ENCODE measurements around the gene KCNIP4. TPM values are rescaled to one million over a fixed set of nuclear protein-coding genes. Genes with fewer than 3 reads are reported as not detected.

Gene KCNIP4
- total and polyA plus RNA-seq, 2 of the 8 experiments (the other 6 are each of a cell fraction or from before 2014, with no cell fraction given) = 0.06 TPM; not detected in 1

DNA sequence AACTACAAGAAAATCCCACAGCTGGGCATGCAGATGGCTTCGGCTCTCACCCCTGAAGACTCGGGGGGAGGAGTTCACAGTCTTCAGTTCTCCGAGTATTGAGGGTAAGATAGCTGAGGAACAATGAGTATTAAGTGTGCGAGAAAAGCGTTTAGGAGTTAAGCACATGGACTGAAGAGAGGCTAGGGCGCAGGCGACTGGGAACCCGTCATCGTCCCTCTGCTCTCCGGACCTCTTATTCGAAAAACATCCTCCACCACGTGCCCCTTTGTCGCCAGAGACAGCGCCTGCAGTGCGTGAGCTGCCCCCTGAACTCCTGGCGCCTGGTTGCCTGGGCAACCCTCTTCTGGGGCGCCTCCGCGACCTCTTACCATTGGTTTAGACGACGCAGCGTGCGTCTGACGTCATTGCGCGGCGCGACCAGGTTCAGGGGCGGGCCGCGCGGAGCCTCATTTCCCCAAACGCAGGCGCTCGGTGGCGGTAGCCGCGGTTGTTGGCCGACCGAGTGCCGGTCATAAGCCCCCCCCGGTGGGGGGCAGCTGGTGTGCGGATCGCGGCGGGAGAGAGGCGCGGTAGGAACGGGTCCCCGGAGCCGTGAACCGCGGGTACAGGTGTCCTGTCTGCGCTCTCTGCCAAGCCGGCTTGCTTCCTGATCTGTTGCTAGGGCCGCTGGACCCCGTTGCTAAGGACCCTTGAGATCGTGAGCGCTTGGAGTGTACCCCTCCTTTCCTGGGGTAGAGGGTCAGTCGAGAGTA, 1248.4 kb downstream of the KCNIP4 start, which contains the start of gene PACRGL:
TSS of gene PACRGL (plus strand) at position 452 of the 755 bp plus-strand sequence. CDS start 4,024 bp downstream, outside the sequence.
- Histone ChIP-seq H3K79me1 (ENCODE audit: low read depth, low read length) (no peaks in the 10 kb centered on the region; the same call in 1 of the 2 replicates), H2BK15ac (ENCODE audit: low read length) (0 out of 2 replicates have a peak within 1 kb of the TSS, but pooled peaks have one; percentile 40), H3K18ac (ENCODE audit: extremely low read depth, low read length) (peak within 1 kb of the TSS; percentile 63; the same call in 1 of the 2 replicates), H2BK20ac (ENCODE audit: low read length) (no peak within 1 kb of the TSS), H3K4ac (replicated peaks; ENCODE audit: insufficient read length, low read depth, low read length) (peak within 1 kb of the TSS; percentile 79), H3K36me3 (ENCODE audit: control insufficient read depth in 2 of 4, insufficient read depth in 4 of 4, low read length in 3 of 4) (peaks cover 4 to 9% (median 6%) of the 10 kb centered on the region in 4 experiments; a peak in 6 of 8 replicates), H3K9me3 (ENCODE audit: insufficient read depth in 2 of 2, low read depth in 1 of 2, low read length in 1 of 2) (no peaks in the 10 kb centered on the region), H4K20me1 (replicated peaks in 1 of 2; ENCODE audit: control insufficient read depth in 1 of 2, insufficient read depth in 2 of 2, low read length in 2 of 2) (no peaks in the 10 kb centered on the region), H2BK120ac (replicated peaks; ENCODE audit: low read depth, low read length) (no peak within 1 kb of the TSS), H3K4me1 (replicated peaks in 1 of 4; ENCODE audit: control insufficient read depth in 3 of 4, insufficient read depth in 4 of 4, low read length in 3 of 4) (peaks cover 0 to 5% (median 2%) of the 10 kb centered on the region in 4 experiments; a peak in 4 of 7 replicates), H4K91ac (replicated peaks; ENCODE audit: insufficient read length, low read length) (peak within 1 kb of the TSS; percentile 11), H3K9ac (replicated peaks in 1 of 4; ENCODE audit: extremely low read depth in 1 of 4, low read depth in 3 of 4, low read length in 3 of 4) (peak within 1 kb of the TSS; percentile 71 to 96 (median 78)), H4K8ac (ENCODE audit: extremely low read depth, insufficient read depth, low read length) (peak within 1 kb of the TSS; percentile 96), H3K14ac (ENCODE audit: insufficient read length) (no peak within 1 kb of the TSS), H3K23ac (ENCODE audit: insufficient read length) (no peak within 1 kb of the TSS), H3K79me2 (ENCODE audit: control insufficient read depth in 1 of 2, insufficient read depth in 2 of 2, low read length in 2 of 2) (peaks cover 0 to 25% of the 10 kb centered on the region in 2 experiments; a peak in 3 of 4 replicates), H2AK5ac (ENCODE audit: low read depth, low read length) (no peak within 1 kb of the TSS), H2BK5ac (ENCODE audit: low read depth, low read length) (peak within 1 kb of the TSS; percentile 86), H3K4me2 (ENCODE audit: insufficient read depth in 1 of 2, low read depth in 2 of 2, low read length in 2 of 2) (peak within 1 kb of the TSS; percentile 79 to 96), H3K27ac (ENCODE audit: low read depth, low read length) (peak within 1 kb of the TSS; percentile 61), H3K4me3 (ENCODE audit: extremely low read depth in 1 of 4, insufficient read depth in 2 of 4, low read depth in 3 of 4, low read length in 4 of 4) (peak within 1 kb of the TSS; percentile 85 to 99 (median 94)), H3K56ac (replicated peaks; ENCODE audit: insufficient read length, low read depth, low read length) (no peak within 1 kb of the TSS), H2AFZ (ENCODE audit: low read length) (peak within 1 kb of the TSS; percentile 93), H3K27me3 (replicated peaks in 1 of 4; ENCODE audit: control insufficient read depth in 3 of 4, extremely low read depth in 1 of 4, insufficient read depth in 3 of 4, low read length in 3 of 4) (no peaks in the 10 kb centered on the region; a peak in 1 of 7 replicates), H2BK12ac (ENCODE audit: low read depth, low read length) (peak within 1 kb of the TSS; percentile 80; the same call in 1 of the 2 replicates), H3K23me2 (ENCODE audit: low read depth, low read length) (no peaks in the 10 kb centered on the region; the same call in 1 of the 2 replicates), H4K5ac (ENCODE audit: insufficient read length, low read depth, low read length) (peak within 1 kb of the TSS; percentile 71)
- POLR2A ChIA-PET (ENCODE audit: partially characterized antibody) = interaction anchor here (0.5 to 2.5 kb wide), 4 partner anchors 9 to 252 kb away, joined by 3 to 5 read pairs (median 3); no protein-coding TSS in a partner anchor
- DNase-seq (ENCODE audit: low read depth in 1 of 2, low spot score in 2 of 2) = peak; percentile 86 to 94
- CTCF ChIA-PET (ENCODE audit: partially characterized antibody) = interaction anchor here (0.5 to 1.7 kb wide), 2 partner anchors 166 to 279 kb away, joined by 3 read pairs; no protein-coding TSS in a partner anchor
- 2% methylated on average over 60 of the region's 60 CpGs; no CpG with 5 or more reads in 1 of the 2 experiments for WGBS, 2 experiments (ENCODE audit: extremely low coverage in 1 of 2, insufficient coverage in 1 of 2, insufficient read length in 1 of 2, insufficient replicate concordance in 2 of 2, low coverage in 1 of 2, low lambda C conversion rate in 2 of 2, missing lambda C conversion rate in 1 of 2)
- FAIRE-seq = no peak
- TF ChIP-seq RXRA (IDR thresholded peaks at IDR 0.05; ENCODE audit: insufficient read depth, low read depth, low read length) (no peak), POLR2A (IDR thresholded peaks at IDR 0.05; ENCODE audit: control extremely low read depth in 1 of 2, low read depth in 2 of 2, low read length in 2 of 2) (peak; percentile 66 to 80), SAP30 (IDR thresholded peaks at IDR 0.05; ENCODE audit: insufficient read depth, insufficient replicate concordance, low read length) (peak; percentile 94), CTBP2 (IDR thresholded peaks at IDR 0.05; ENCODE audit: borderline replicate concordance, insufficient read depth, insufficient read length, low read length) (no peak), CREB1 (IDR thresholded peaks at IDR 0.05) (peak; percentile 97), TAF7 (optimal IDR thresholded peaks at IDR 0.05; ENCODE audit: borderline replicate concordance, low read depth, low read length) (peak; percentile 40)
- TF ChIP-seq, protein P1, sequence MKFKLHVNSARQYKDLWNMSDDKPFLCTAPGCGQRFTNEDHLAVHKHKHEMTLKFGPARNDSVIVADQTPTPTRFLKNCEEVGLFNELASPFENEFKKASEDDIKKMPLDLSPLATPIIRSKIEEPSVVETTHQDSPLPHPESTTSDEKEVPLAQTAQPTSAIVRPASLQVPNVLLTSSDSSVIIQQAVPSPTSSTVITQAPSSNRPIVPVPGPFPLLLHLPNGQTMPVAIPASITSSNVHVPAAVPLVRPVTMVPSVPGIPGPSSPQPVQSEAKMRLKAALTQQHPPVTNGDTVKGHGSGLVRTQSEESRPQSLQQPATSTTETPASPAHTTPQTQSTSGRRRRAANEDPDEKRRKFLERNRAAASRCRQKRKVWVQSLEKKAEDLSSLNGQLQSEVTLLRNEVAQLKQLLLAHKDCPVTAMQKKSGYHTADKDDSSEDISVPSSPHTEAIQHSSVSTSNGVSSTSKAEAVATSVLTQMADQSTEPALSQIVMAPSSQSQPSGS (IDR thresholded peaks at IDR 0.05; ENCODE audit: low read length) = no peak; the same call in 1 of the 2 replicates
- TF ChIP-seq, protein P2, sequence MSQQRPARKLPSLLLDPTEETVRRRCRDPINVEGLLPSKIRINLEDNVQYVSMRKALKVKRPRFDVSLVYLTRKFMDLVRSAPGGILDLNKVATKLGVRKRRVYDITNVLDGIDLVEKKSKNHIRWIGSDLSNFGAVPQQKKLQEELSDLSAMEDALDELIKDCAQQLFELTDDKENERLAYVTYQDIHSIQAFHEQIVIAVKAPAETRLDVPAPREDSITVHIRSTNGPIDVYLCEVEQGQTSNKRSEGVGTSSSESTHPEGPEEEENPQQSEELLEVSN (IDR thresholded peaks at IDR 0.05) = peak; percentile 95

All from H1 (cell line).